Type B pancreatic cell (in vitro differentiated cells): ENCODE data around the gene PALM2AKAP2. TPM values are rescaled to one million over a fixed set of nuclear protein-coding genes. Genes with fewer than 3 reads are reported as not detected.

ENCODE experiments used
- DNase-seq: peaks from one replicate; pipeline ENCODE4 v3.0.0; 2021; ENCODE audit warnings: mixed read lengths; ENCODE audit not compliant: unreplicated experiment; ENCODE audit errors: extremely low spot score
- H3K27ac Mint-ChIP-seq: 2 replicates; pipeline ENCODE4 v1.8.0; 2021; ENCODE audit warnings: mild to moderate bottlenecking, mixed read lengths
- H3K27me3 Mint-ChIP-seq: 2 replicates; pipeline ENCODE4 v1.8.0; 2021; ENCODE audit warnings: mixed read lengths
- H3K36me3 Mint-ChIP-seq: 2 replicates; pipeline ENCODE4 v1.8.0; 2021; ENCODE audit warnings: mixed read lengths
- H3K4me1 Mint-ChIP-seq: one replicate; pipeline ENCODE4 v1.8.0; 2021; ENCODE audit warnings: mixed read lengths; ENCODE audit not compliant: unreplicated experiment
- H3K4me3 Mint-ChIP-seq: 2 replicates; pipeline ENCODE4 v1.8.0; 2021; ENCODE audit warnings: mild to moderate bottlenecking, mixed read lengths
- H3K9me3 Mint-ChIP-seq: 2 replicates; pipeline ENCODE4 v1.8.0; 2021; ENCODE audit warnings: mixed read lengths
- CTCF ChIP-seq: fragments of 200-600 bp; sonication (generic); conservative IDR thresholded peaks from 2 replicates; pipeline ENCODE4 v1.5.0; 2021; ENCODE audit warnings: antibody characterized with exemption, mild to moderate bottlenecking
- total RNA-seq: library from RNA; stranded (reverse); gene quantifications from 2 replicates; pipeline ENCODE4 v1.2.1, GENCODE V29; 2021; ENCODE audit warnings: low replicate concordance

The PALM2AKAP2 gene
- total RNA-seq, 1 donor from 2014 or later, result 24.4 TPM

- no peak for TF ChIP-seq CTCF
- Mint-ChIP-seq H3K4me1 (peaks cover 48% of the 10 kb centered on the region), H3K27me3 (no peaks in the 10 kb centered on the region), H3K27ac (no peak overlapping the region), H3K9me3 (peaks cover 5% of the 10 kb centered on the region), H3K36me3 (no peaks in the 10 kb centered on the region), H3K4me3 (no peak overlapping the region)
- DNase-seq, result no peak
These were observed 11.7 kb downstream of the PALM2AKAP2 start for GRCh38 chr9:109791747-109792146.

GRCh38 chr9:109792951-109793546 lies 13.1 kb downstream of the PALM2AKAP2 start:
- no peak for TF ChIP-seq CTCF
- H3K4me1 Mint-ChIP-seq, result peaks cover 40% of the 10 kb centered on the region
- H3K27ac Mint-ChIP-seq, result peak overlapping the region; percentile 28
- peaks cover 5% of the 10 kb centered on the region for H3K9me3 Mint-ChIP-seq
- H3K36me3 Mint-ChIP-seq, result no peaks in the 10 kb centered on the region
- no peak for DNase-seq
- no peak overlapping the region for H3K4me3 Mint-ChIP-seq
- no peaks in the 10 kb centered on the region for H3K27me3 Mint-ChIP-seq

GRCh38 chr9:109793921-109794320 lies 13.9 kb downstream of the PALM2AKAP2 start:
- no peak overlapping the region for H3K4me3 Mint-ChIP-seq
- peaks cover 5% of the 10 kb centered on the region for H3K9me3 Mint-ChIP-seq
- H3K36me3 Mint-ChIP-seq, result no peaks in the 10 kb centered on the region
- H3K4me1 Mint-ChIP-seq, result peaks cover 31% of the 10 kb centered on the region
- no peak for DNase-seq
- TF ChIP-seq CTCF, result no peak
- H3K27ac Mint-ChIP-seq, result no peak overlapping the region
- H3K27me3 Mint-ChIP-seq, result no peaks in the 10 kb centered on the region

- Mint-ChIP-seq H3K4me1 (peaks cover 26% of the 10 kb centered on the region), H3K36me3 (no peaks in the 10 kb centered on the region)
- TF ChIP-seq CTCF, result no peak
These were observed 14.5 kb downstream of the PALM2AKAP2 start for GRCh38 chr9:109794361-109795012.

GRCh38 chr9:109795613-109796012 lies 15.6 kb downstream of the PALM2AKAP2 start:
- no peak for TF ChIP-seq CTCF
- peaks cover 17% of the 10 kb centered on the region for H3K4me1 Mint-ChIP-seq
- no peak for DNase-seq
- no peaks in the 10 kb centered on the region for H3K27me3 Mint-ChIP-seq
- peaks cover 5% of the 10 kb centered on the region for H3K9me3 Mint-ChIP-seq
- no peak overlapping the region for H3K4me3 Mint-ChIP-seq
- H3K36me3 Mint-ChIP-seq, result no peaks in the 10 kb centered on the region
- no peak overlapping the region for H3K27ac Mint-ChIP-seq

More at GRCh38 chr9:109794361-109795012, 14.5 kb downstream of the PALM2AKAP2 start:
- H3K9me3 Mint-ChIP-seq, result peaks cover 5% of the 10 kb centered on the region
- no peak for DNase-seq
- H3K27me3 Mint-ChIP-seq, result no peaks in the 10 kb centered on the region
- H3K4me3 Mint-ChIP-seq, result no peak overlapping the region
- H3K27ac Mint-ChIP-seq, result no peak overlapping the region
